Measurements from ENCODE around the gene IGFL1.

GRCh38 chr19:46209051-46209450, 20.5 kb upstream of the IGFL1 start:
- no peak for TF ChIP-seq EP300 (IDR thresholded peaks at IDR 0.05)
- TF ChIP-seq, protein P1, sequence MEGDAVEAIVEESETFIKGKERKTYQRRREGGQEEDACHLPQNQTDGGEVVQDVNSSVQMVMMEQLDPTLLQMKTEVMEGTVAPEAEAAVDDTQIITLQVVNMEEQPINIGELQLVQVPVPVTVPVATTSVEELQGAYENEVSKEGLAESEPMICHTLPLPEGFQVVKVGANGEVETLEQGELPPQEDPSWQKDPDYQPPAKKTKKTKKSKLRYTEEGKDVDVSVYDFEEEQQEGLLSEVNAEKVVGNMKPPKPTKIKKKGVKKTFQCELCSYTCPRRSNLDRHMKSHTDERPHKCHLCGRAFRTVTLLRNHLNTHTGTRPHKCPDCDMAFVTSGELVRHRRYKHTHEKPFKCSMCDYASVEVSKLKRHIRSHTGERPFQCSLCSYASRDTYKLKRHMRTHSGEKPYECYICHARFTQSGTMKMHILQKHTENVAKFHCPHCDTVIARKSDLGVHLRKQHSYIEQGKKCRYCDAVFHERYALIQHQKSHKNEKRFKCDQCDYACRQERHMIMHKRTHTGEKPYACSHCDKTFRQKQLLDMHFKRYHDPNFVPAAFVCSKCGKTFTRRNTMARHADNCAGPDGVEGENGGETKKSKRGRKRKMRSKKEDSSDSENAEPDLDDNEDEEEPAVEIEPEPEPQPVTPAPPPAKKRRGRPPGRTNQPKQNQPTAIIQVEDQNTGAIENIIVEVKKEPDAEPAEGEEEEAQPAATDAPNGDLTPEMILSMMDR (IDR thresholded peaks at IDR 0.05) = no peak

Data from gastroesophageal sphincter (tissue), 3 donors.